Measurements from ENCODE around the gene SEMA5B.

GRCh38 chr3:122987736-122988319 lies 39.7 kb downstream of the SEMA5B start:
- no peak for TF ChIP-seq CTCF (IDR thresholded peaks at IDR 0.05)
- no peak for TF ChIP-seq POLR2A (IDR thresholded peaks at IDR 0.05)

All from uterus (tissue), 2 donors.